Retinal pigment epithelial cell (primary cell): ENCODE measurements around the gene TMEM63C.

Experiments used
- DNase-seq: peaks from one replicate; pipeline ENCODE4 v3.0.0-alpha.2; 2010; ENCODE audit warnings: low read depth
- H3K4me3 ChIP-seq: 2 replicates; pipeline ENCODE4 v1.5.1; 2011; ENCODE audit warnings: mild to moderate bottlenecking, low read length, control low read depth, moderate library complexity
- TF ChIP-seq, protein P1 (sequence below): conservative IDR thresholded peaks from 2 replicates; pipeline ENCODE4 v1.5.1; 2011; ENCODE audit warnings: low read depth, low read length, control low read depth, inconsistent platforms

TMEM63C gene

DNA sequence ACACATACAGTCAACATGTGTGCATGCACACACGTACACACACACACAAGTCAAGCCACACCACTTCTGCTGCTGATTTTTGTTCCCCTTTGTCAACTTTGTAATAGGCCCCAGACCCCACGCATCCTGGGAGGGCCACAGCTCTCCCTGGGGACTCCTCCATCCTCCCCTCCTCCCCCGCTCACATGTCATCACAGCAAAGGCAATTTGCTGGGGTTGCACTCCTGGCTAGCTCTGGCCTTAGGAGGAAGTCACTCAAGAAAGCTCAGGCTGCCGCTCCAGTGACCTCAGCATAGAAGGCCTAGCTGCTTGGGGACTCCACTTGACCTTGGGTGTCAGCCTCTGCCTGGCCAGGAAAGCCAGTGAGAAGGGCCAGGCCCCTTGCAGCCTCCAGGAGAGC, 62.3 kb downstream of the TMEM63C start:
- H3K4me3 ChIP-seq = no peak overlapping the region
- DNase-seq = no peak
- TF ChIP-seq, protein P1, sequence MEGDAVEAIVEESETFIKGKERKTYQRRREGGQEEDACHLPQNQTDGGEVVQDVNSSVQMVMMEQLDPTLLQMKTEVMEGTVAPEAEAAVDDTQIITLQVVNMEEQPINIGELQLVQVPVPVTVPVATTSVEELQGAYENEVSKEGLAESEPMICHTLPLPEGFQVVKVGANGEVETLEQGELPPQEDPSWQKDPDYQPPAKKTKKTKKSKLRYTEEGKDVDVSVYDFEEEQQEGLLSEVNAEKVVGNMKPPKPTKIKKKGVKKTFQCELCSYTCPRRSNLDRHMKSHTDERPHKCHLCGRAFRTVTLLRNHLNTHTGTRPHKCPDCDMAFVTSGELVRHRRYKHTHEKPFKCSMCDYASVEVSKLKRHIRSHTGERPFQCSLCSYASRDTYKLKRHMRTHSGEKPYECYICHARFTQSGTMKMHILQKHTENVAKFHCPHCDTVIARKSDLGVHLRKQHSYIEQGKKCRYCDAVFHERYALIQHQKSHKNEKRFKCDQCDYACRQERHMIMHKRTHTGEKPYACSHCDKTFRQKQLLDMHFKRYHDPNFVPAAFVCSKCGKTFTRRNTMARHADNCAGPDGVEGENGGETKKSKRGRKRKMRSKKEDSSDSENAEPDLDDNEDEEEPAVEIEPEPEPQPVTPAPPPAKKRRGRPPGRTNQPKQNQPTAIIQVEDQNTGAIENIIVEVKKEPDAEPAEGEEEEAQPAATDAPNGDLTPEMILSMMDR = no peak

DNA sequence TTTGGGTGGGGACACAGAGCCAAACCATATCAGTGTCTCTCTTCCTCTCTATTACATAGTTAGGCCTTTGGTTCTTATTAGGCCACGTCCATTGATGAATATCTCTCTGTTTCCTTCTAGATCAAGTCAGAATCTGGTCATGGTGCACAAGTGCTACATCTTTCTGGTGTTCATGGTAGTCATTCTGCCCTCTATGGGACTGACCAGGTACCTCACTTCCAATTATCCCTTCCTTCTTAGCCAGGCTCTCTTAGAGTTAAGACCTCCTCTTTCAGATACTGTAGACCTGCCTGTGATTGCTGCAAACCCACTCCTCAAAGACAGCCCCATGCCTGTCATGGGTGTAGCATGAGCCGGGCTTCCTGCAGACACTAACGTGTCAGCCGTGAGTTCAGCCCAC, 64.2 kb downstream of the TMEM63C start:
- DNase-seq = no peak
- H3K4me3 ChIP-seq = no peak overlapping the region
- TF ChIP-seq, protein P1 = peak; percentile 11

GRCh38 chr14:77246784-77247183, 65.2 kb downstream of the TMEM63C start:
- DNase-seq = no peak
- no peak overlapping the region for H3K4me3 ChIP-seq
- TF ChIP-seq, protein P1 = no peak

- TF ChIP-seq, protein P1 = no peak
- DNase-seq = no peak
- H3K4me3 ChIP-seq = no peak overlapping the region
These were observed 67.1 kb downstream of the TMEM63C start for GRCh38 chr14:77248666-77249065.

- no peak overlapping the region for H3K4me3 ChIP-seq
- TF ChIP-seq, protein P1 = no peak
- no peak for DNase-seq
These were observed 67.7 kb downstream of the TMEM63C start for GRCh38 chr14:77249286-77249685.

- TF ChIP-seq, protein P1 = no peak
- no peak for DNase-seq
- H3K4me3 ChIP-seq = no peak overlapping the region
These were observed 69.3 kb downstream of the TMEM63C start for GRCh38 chr14:77250927-77251326.

DNA sequence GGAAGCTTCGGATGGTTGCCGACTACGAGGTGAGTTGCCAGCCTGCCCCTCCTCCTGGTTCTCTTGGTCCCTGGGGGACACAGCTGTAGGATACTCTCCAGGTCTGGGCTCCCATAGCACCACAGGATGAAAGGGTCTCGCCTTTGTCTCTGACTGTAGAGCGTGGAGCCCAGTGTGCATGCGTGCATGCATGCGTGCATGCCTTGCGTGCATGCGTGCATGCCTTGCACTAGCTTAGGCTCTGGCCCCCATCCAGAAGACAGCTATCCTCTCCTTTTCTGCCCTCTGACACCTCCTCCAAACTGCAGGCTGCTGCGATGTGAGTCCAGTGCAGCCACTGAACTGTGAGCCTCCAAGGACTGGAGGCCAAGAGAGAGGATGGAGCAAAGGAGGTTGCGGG, 70.3 kb downstream of the TMEM63C start:
- no peak for DNase-seq
- TF ChIP-seq, protein P1 = no peak
- H3K4me3 ChIP-seq = no peak overlapping the region
